ENCODE results near the gene BCAS3.

- no peak for TF ChIP-seq POLR2AphosphoS5 (IDR thresholded peaks at IDR 0.05; ENCODE audit: low read depth, low read length)
- TF ChIP-seq POLR2A (IDR thresholded peaks at IDR 0.05; ENCODE audit: low read depth, low read length), result no peak
Observed at GRCh38 chr17:61157246-61157886, 479.7 kb downstream of the BCAS3 start.
